GM10248 (cell line): ENCODE measurements around the gene ANKRD63.

ENCODE experiments used
- CTCF ChIA-PET: fragments of 300-600 bp; sonication (Branson Sonifier 250); formaldehyde crosslinking; extraction: SDS; loops from one replicate; lab custom pipeline; 2021; ENCODE audit warnings: antibody characterized with exemption; lab: Yijun Ruan, JAX
- POLR2A ChIA-PET: fragments of 350-650 bp; sonication (Branson Sonifier 250); formaldehyde crosslinking; extraction: SDS; loops from one replicate; lab custom pipeline; 2020; ENCODE audit warnings: antibody characterized with exemption; lab: Yijun Ruan, JAX
- DNase-seq: peaks from one replicate; pipeline ENCODE4 v3.0.0; 2012; ENCODE audit errors: extremely low spot score
- TF ChIP-seq, protein P1 (sequence below): IDR thresholded peaks from 2 replicates; pipeline ENCODE4 v1.5.1; 2012; ENCODE audit warnings: mild to moderate bottlenecking, low read depth; ENCODE audit errors: extremely low read depth, missing control alignments, control extremely low read depth

The ANKRD63 gene

GRCh38 chr15:40275523-40275922 is 7.3 kb downstream of the ANKRD63 start:
- TF ChIP-seq, protein P1, sequence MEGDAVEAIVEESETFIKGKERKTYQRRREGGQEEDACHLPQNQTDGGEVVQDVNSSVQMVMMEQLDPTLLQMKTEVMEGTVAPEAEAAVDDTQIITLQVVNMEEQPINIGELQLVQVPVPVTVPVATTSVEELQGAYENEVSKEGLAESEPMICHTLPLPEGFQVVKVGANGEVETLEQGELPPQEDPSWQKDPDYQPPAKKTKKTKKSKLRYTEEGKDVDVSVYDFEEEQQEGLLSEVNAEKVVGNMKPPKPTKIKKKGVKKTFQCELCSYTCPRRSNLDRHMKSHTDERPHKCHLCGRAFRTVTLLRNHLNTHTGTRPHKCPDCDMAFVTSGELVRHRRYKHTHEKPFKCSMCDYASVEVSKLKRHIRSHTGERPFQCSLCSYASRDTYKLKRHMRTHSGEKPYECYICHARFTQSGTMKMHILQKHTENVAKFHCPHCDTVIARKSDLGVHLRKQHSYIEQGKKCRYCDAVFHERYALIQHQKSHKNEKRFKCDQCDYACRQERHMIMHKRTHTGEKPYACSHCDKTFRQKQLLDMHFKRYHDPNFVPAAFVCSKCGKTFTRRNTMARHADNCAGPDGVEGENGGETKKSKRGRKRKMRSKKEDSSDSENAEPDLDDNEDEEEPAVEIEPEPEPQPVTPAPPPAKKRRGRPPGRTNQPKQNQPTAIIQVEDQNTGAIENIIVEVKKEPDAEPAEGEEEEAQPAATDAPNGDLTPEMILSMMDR = no peak
- DNase-seq = no peak
- POLR2A ChIA-PET = no interaction called here
- CTCF ChIA-PET = interaction anchor here (0.9 to 20.1 kb wide), 18 partner anchors 13 to 487 kb away, joined by 3 to 525 read pairs (median 22); partner anchors contain the start of genes ANKRD63, CCDC9B, DISP2 and INAFM2

- POLR2A ChIA-PET = no interaction called here
- CTCF ChIA-PET = interaction anchor here (0.6 to 20.1 kb wide), 62 partner anchors 13 to 1567 kb away, joined by 3 to 525 read pairs (median 4); partner anchors contain the start of genes ANKRD63, CCDC9B, DISP2 and FSIP1
- peak; percentile 86 for DNase-seq
- TF ChIP-seq, protein P1 = peak; percentile 100
Observed at GRCh38 chr15:40274350-40275274, 8.3 kb downstream of the ANKRD63 start.

DNA sequence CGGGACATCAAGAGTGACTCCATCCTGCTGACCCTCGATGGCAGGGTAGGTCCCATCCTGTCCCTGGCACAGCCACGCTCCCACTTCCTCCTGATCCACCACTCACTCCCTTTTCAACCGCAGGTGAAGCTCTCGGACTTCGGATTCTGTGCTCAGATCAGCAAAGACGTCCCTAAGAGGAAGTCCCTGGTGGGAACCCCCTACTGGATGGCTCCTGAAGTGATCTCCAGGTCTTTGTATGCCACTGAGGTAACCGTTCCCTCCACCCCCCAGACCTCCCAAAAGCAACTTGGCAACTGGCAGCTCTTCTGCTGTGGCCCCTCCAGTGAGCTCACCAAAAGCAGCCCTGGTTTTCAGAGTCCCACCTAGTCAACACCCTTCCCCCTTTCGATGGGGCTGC is 9.4 kb downstream of the ANKRD63 start:
- ChIA-PET POLR2A (no interaction called here), CTCF (interaction anchor here (1.1 to 20.1 kb wide), 34 partner anchors 12 to 587 kb away, joined by 3 to 525 read pairs (median 10); partner anchors contain the start of genes ANKRD63, BMF, CCDC9B and INAFM2)
- no peak for DNase-seq
- TF ChIP-seq, protein P1 = no peak

- no peak for DNase-seq
- TF ChIP-seq, protein P1 = no peak
- ChIA-PET CTCF (interaction anchor here (1.4 to 20.1 kb wide), 17 partner anchors 11 to 487 kb away, joined by 4 to 525 read pairs (median 22); partner anchors contain the start of genes ANKRD63, BMF, CCDC9B and INAFM2), POLR2A (no interaction called here)
Observed at GRCh38 chr15:40272485-40273056, 10.3 kb downstream of the ANKRD63 start.

DNA sequence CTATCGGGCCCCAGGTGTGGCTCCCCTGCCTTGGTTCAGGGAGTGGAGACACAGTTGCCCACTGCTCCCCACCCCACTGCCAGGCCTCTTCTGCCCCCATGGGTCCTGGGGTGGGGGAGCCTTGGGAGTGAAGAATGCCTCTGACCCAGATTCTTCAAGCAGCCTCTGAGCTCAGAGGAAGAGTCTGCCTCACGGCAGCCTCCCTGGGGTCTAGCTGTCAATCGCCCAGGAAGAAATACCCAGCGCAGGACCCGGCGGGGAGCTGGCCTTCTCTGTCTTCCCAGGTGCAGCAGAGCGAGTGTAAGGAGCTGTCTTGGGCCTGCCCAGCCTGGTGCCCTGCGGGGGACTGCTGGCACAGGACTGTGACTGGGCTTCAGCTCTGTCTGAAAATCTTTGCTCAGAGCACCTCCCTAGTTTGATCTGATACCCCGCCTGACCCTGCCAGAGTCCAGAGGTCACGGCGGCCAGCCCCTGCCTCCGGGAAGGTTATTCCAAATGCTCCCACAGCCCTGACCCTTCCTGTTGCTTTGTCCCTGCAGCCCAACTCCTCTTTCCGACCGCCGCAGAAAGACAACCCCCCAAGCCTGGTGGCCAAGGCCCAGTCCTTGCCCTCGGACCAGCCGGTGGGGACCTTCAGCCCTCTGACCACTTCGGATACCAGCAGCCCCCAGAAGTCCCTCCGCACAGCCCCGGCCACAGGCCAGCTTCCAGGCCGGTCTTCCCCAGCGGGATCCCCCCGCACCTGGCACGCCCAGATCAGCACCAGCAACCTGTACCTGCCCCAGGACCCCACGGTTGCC is 11.0 kb downstream of the ANKRD63 start:
- DNase-seq = no peak
- CTCF ChIA-PET = interaction anchor here (1.5 to 20.1 kb wide), 10 partner anchors 4 to 226 kb away, joined by 4 to 525 read pairs (median 187); partner anchors contain the start of genes ANKRD63, BMF, CCDC9B and INAFM2
- POLR2A ChIA-PET = no interaction called here
- TF ChIP-seq, protein P1 = no peak
